Gastroesophageal sphincter (tissue), 3 donors: ENCODE results near the gene TULP4.

Experiments used
- CTCF ChIP-seq, 4 experiments: fragments of 200-600 bp in 2 of 4; fragments of 450-650 bp in 2 of 4; sonication (generic) in 1 of 4; IDR thresholded peaks; one replicate each; pipeline ENCODE4 v1.5.1; 2017 to 2019; ENCODE audit warnings: antibody characterized with exemption in 4 of 4, mild to moderate bottlenecking in 2 of 4, moderate library complexity in 2 of 4
- EP300 ChIP-seq: sonication (generic); formaldehyde crosslinking; IDR thresholded peaks from one replicate; pipeline ENCODE4 v1.6.1; 2017; ENCODE audit warnings: antibody characterized with exemption, mild to moderate bottlenecking

DNA sequence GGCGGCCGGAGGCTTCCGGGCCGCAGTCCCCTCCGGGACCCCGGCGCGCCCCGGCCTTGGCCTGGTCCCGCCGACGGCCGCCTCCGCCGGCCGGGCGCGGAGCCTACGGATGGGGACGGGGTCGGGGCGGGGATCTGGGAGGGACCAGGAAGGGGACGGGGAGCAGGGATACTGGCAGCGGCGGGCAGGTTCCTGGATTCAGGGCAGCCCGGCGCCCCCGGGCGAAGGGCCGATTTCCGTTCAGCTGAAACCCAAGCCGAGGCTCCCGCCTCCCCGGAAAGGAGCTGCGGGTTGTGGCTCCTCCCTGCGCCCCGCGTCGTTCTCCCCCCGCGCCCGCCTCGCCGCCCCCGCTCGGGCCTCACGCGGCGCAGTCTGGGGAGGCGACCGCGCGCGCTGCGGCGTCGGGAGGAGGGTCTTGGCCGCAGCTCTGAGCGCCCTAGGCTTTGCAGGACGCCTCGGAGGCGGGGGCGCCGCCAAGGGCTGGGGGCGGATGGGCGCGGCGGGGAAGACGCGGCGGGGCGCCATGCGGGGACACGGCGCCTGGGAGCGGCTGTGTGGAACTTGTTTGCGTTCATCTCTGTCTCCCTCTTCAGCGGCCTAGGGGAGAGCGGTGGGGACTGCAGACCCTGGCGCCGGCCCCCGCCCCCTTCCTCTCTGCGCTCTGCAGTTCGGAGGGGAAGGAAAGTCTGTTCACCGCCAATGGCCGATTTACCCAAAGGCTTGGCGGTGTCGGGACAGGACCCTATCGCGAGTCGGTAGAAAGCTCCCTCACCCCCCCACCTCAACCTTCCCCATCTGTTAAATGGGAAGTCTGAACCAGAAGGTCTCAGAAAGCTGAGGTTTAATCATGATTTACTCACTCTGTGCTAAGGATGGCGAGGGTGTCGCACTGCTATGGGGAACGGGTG, 224.9 kb downstream of the TULP4 start:
- TF ChIP-seq CTCF (IDR thresholded peaks at IDR 0.05), result no peak
- no peak for TF ChIP-seq EP300
